Right lobe of liver (tissue), 6 donors: ENCODE results near the gene TNIK. TPM values are rescaled to one million over a fixed set of nuclear protein-coding genes. Genes with fewer than 3 reads are reported as not detected.
"Not testable (repeated sequence)": the region's sequence is repeated elsewhere in the genome, so short reads cannot be mapped to it uniquely, and the experiment has no call there.

Experiments used
- ATAC-seq, 4 donors: fragments of 200-7000 bp; cut with Tn5 transposase; one replicate each; pipeline ENCODE4 v1.9.1; 2020; ENCODE audit warnings: mild to moderate bottlenecking in 4 of 4, moderate library complexity in 4 of 4
- DNase-seq, 3 donors: peaks; one replicate each; pipeline ENCODE4 v3.0.0-alpha.2; 2020
- H3K27ac ChIP-seq, 3 donors: fragments of 200-600 bp; one replicate each; pipeline ENCODE4 v1.8.0; 2022
- H3K27me3 ChIP-seq, 2 donors: fragments of 200-600 bp; one replicate each; pipeline ENCODE4 v1.8.0; 2022
- H3K36me3 ChIP-seq, 4 donors: fragments of 200-600 bp; sonication (generic) in 1 of 4; one replicate each; pipeline versions ENCODE4 v1.5.1 to v1.8.0; 2017 to 2022; ENCODE audit warnings: control low read depth in 1 of 4
- H3K4me1 ChIP-seq, 4 donors: fragments of 200-600 bp; sonication (generic) in 1 of 4; one replicate each; pipeline versions ENCODE4 v1.5.1 to v1.8.0; 2017 to 2022; ENCODE audit warnings: control low read depth in 1 of 4
- H3K4me3 ChIP-seq, 3 donors: fragments of 200-600 bp; one replicate each; pipeline ENCODE4 v1.8.0; 2022
- H3K9me3 ChIP-seq, 4 donors: fragments of 200-600 bp; sonication (generic) in 1 of 4; one replicate each; pipeline versions ENCODE4 v1.5.1 to v1.8.0; 2017 to 2022; ENCODE audit warnings: control low read depth in 1 of 4
- POLR2A ChIP-seq: fragments of 450-650 bp; IDR thresholded peaks from one replicate; pipeline ENCODE4 v1.6.1; 2017; ENCODE audit warnings: antibody characterized with exemption, mild to moderate bottlenecking
- WGBS: methylation state at CpG from one replicate; pipeline ENCODE4 v1.1.6; 2018; ENCODE audit warnings: low coverage, low lambda C conversion rate; ENCODE audit not compliant: insufficient coverage; ENCODE audit errors: missing lambda C conversion rate; 5-methylcytosine and 5-hydroxymethylcytosine counted together
- intact Hi-C, 2 donors: fragments of 100-400 bp; cut with DNase I; formaldehyde crosslinking; loops; one replicate each; pipeline versions ENCODE4 v1.11.2 to v1.14.1; 2022
- total RNA-seq, 6 experiments: library from RNA; depleted of rRNA in 2 of 6; stranded (reverse); fragments of >200 nt in 2 of 6; fragmentation: NEBNext Ultra II Directional in 3 of 6; extraction: Animal tissue kit (Norgen Biotek cat#: 25700) in 3 of 6; gene quantifications; one replicate each; pipeline versions ENCODE4 v1.1.0 to v1.2.4, GENCODE V29; 2016 to 2023
- TF ChIP-seq, protein P1 (sequence below), 4 donors: fragments of 200-600 bp in 3 of 4; fragments of 450-650 bp in 1 of 4; IDR thresholded peaks; one replicate each; pipeline versions ENCODE4 v1.5.1 to v1.8.0; 2016 to 2022; ENCODE audit warnings: antibody characterized with exemption in 4 of 4, mild to moderate bottlenecking in 2 of 4
- donor health status: DM: no; HTN: yes; CAD: no.
- donor health status: DM: no; HTN: no; CAD: no.
- donor health status: DM: no; HTN: no; CAD: no.
- donor health status: DM: no; HTN: yes; CAD: no.
- donor health status: DM: no; HTN: yes; CAD: no.

The TNIK gene
- total RNA-seq, 6 experiments from 2014 or later, result 5.2 to 8.0 (median 6.8) TPM

DNA sequence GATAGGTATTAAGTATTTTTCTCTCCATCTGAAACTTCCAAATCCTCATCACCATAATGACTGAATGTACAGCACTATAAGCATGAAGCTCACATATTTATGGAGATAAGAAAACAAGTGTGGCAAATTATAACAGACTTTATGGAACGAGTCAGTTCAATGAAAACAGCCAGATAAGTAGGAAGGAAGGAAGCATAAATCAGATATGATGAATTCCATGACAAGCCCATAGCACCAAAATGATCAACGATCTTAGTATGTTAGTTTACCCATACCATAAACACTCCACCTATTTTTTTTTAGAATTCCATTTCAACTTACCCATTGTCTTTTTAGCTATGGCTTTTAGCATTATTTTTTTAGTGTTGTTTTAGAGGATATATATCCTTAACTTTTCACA lies 169.5 kb downstream of the TNIK start:
- DNase-seq (no peak), ATAC-seq (no peak)
- Histone ChIP-seq H3K9me3 (no peaks in the 10 kb centered on the region), H3K4me1 (peaks cover 0 to 11% (median 0%) of the 10 kb centered on the region in 4 donors), H3K36me3 (no peaks in the 10 kb centered on the region), H3K4me3 (no peak overlapping the region), H3K27me3 (no peaks in the 10 kb centered on the region), H3K27ac (no peak overlapping the region)
- no peak for TF ChIP-seq POLR2A
- WGBS, result 55% methylated on average over 2 of the region's 2 CpGs
- intact Hi-C loops, result no loop called here

DNA sequence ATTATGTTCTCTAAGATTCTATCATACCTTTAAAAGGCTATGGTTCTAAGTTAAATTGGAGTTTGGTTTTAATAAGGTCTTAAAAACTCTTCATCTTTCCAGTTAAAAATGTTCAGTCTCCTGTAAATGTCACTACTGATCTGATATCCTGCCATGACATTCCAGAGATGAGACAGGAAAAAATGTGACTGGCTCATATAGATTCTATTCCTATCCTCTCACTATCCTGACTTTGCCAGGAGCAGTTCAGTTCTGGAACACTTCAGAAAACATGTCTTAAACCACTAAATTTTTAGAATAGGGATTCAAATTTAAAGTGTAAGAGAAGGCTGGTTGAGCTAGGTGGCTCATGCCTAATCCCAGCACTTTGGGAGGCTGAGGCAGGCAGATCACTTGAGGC lies 170.9 kb downstream of the TNIK start:
- no peak for DNase-seq
- H3K27me3 ChIP-seq, result no peaks in the 10 kb centered on the region
- H3K4me1 ChIP-seq, result peaks cover 0 to 11% (median 0%) of the 10 kb centered on the region in 4 donors
- H3K27ac ChIP-seq, result no peak overlapping the region
- H3K9me3 ChIP-seq, result no peaks in the 10 kb centered on the region
- no peak for ATAC-seq
- TF ChIP-seq, protein P1, sequence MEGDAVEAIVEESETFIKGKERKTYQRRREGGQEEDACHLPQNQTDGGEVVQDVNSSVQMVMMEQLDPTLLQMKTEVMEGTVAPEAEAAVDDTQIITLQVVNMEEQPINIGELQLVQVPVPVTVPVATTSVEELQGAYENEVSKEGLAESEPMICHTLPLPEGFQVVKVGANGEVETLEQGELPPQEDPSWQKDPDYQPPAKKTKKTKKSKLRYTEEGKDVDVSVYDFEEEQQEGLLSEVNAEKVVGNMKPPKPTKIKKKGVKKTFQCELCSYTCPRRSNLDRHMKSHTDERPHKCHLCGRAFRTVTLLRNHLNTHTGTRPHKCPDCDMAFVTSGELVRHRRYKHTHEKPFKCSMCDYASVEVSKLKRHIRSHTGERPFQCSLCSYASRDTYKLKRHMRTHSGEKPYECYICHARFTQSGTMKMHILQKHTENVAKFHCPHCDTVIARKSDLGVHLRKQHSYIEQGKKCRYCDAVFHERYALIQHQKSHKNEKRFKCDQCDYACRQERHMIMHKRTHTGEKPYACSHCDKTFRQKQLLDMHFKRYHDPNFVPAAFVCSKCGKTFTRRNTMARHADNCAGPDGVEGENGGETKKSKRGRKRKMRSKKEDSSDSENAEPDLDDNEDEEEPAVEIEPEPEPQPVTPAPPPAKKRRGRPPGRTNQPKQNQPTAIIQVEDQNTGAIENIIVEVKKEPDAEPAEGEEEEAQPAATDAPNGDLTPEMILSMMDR (IDR thresholded peaks at IDR 0.05), result no peak
- no peak for TF ChIP-seq POLR2A
- intact Hi-C loops, result no loop called here
- no peak overlapping the region for H3K4me3 ChIP-seq
- no peaks in the 10 kb centered on the region for H3K36me3 ChIP-seq

DNA sequence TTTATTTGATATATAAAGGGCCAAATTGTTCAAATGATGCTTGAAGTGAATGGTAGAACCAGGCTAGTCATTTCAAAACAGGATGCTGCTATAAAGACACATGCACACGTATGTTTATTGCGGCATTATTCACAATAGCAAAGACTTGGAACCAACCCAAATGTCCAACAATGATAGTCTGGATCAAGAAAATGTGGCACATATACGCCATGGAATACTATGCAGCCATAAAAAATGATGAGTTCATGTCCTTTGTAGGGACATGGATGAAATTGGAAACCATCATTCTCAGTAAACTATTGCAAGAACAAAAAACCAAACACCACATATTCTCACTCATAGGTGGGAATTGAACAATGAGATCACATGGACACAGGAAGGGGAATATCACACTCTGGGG lies 172.4 kb downstream of the TNIK start:
- intact Hi-C loops, ATAC-seq: not testable (repeated sequence)
- WGBS, result 91% methylated on average over 3 of the region's 3 CpGs

DNA sequence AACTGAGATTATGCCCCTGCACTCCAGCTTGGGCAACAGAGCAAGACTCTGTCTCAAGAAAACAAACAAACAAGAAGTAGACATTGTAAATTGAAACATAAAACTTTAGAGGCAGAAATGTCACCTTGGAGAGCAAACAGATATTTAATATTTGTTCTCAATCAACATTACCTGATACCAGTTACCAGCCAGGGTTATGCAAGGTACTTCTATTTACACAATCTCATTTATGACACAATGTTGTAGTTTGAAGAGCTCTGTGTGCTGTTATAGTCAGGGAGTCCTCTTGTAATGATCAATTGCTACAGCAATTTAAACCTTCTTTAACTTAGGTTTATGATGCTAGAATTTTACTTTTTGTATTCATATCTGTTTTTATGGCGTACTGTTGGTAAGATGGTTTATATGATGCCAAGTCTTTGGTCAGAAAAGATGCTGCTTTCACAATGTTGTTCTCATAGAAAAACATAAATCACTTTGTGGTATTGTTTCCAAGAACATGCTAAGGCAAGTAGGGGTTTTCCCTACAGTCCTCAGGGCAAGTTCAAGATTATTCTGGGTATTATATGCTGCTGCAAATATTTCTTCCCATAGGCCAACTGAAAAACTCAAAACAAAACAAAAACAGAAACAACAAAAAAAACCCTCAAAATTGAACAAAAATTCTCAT lies 173.5 kb downstream of the TNIK start:
- Histone ChIP-seq H3K9me3 (no peaks in the 10 kb centered on the region), H3K4me3 (no peak overlapping the region), H3K27ac (no peak overlapping the region), H3K36me3 (no peaks in the 10 kb centered on the region), H3K27me3 (no peaks in the 10 kb centered on the region), H3K4me1 (peaks cover 0 to 11% (median 0%) of the 10 kb centered on the region in 4 donors)
- intact Hi-C loops, result no loop called here
- no peak for DNase-seq
- 35% methylated on average over 1 of the region's 1 CpG for WGBS
- ATAC-seq, result peak; percentile 98 to 99 (median 99)
- TF ChIP-seq POLR2A, result no peak
- TF ChIP-seq, protein P1 (IDR thresholded peaks at IDR 0.05), result no peak

More for the DNA sequence above, 172.4 kb downstream of the TNIK start:
- DNase-seq, H3K36me3 ChIP-seq, H3K27ac ChIP-seq, H3K9me3 ChIP-seq, H3K27me3 ChIP-seq, H3K4me3 ChIP-seq: not testable (repeated sequence)
- peaks cover 0 to 11% (median 0%) of the 10 kb centered on the region in 4 donors for H3K4me1 ChIP-seq

DNA sequence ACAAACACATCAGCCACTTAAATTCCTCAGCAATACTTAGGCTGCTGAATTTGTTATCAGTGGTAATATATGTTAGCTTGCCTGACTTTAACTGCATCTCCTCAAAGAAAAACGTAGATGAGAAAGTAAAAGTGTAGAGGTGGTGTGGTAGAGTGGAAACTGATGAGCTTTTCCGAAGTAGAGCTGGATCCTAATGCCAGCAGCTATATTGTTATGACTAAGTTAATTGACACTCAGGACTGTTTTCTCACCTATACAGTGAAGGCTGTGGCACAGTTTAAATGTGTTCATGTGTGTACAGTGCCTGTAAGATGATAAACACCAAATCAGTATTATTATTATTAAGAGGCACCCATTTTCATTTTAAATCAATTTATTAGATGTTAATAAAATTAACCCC lies 174.9 kb downstream of the TNIK start:
- H3K9me3 ChIP-seq, result no peaks in the 10 kb centered on the region
- H3K27me3 ChIP-seq, result no peaks in the 10 kb centered on the region
- WGBS, result 52% methylated on average over 2 of the region's 2 CpGs
- DNase-seq (no peak), ATAC-seq (no peak)
- TF ChIP-seq, protein P1 (IDR thresholded peaks at IDR 0.05), result no peak
- TF ChIP-seq POLR2A, result no peak
- H3K4me1 ChIP-seq, result peaks cover 0 to 11% (median 0%) of the 10 kb centered on the region in 4 donors
- H3K4me3 ChIP-seq, result no peak overlapping the region
- H3K36me3 ChIP-seq, result no peaks in the 10 kb centered on the region
- intact Hi-C loops, result no loop called here
- H3K27ac ChIP-seq, result no peak overlapping the region
